Bronchial epithelial cell (primary cell): Measurements from ENCODE around the gene PDGFC. TPM values are rescaled to one million over a fixed set of nuclear protein-coding genes. Genes with fewer than 3 reads are reported as not detected.

Experiments
- DNase-seq: peaks from one replicate; pipeline ENCODE4 v3.0.0-alpha.2; 2010; ENCODE audit warnings: low read depth
- FAIRE-seq: peaks from 2 replicates; lab custom pipeline; 2011; peaks lifted over from hg19 to GRCh38; lab: Jason Lieb, UNC
- H3K27me3 ChIP-seq: 2 replicates; pipeline ENCODE4 v1.5.1; 2011; ENCODE audit warnings: low read length; ENCODE audit not compliant: control insufficient read depth, insufficient read depth
- H3K36me3 ChIP-seq: 2 replicates; pipeline ENCODE4 v1.5.1; 2011; ENCODE audit warnings: low read length; ENCODE audit not compliant: control insufficient read depth, insufficient read depth
- H3K4me3 ChIP-seq: 2 replicates; pipeline ENCODE4 v1.5.1; 2011; ENCODE audit warnings: mild to moderate bottlenecking, low read depth, low read length, control low read depth
- total RNA-seq: library from RNA; depleted of rRNA; stranded (reverse); fragments of >200 nt; gene quantifications from 2 replicates; pipeline ENCODE4 v1.2.1, GENCODE V29; 2014
- TF ChIP-seq, protein P1 (sequence below): IDR thresholded peaks from 2 replicates; pipeline ENCODE4 v1.5.1; 2011; ENCODE audit warnings: mild to moderate bottlenecking, moderate library complexity, low read length, control low read depth, inconsistent platforms; ENCODE audit not compliant: insufficient read depth, severe bottlenecking

The PDGFC gene
- total RNA-seq, 1 donor from 2014 or later, result 38.7 TPM

DNA sequence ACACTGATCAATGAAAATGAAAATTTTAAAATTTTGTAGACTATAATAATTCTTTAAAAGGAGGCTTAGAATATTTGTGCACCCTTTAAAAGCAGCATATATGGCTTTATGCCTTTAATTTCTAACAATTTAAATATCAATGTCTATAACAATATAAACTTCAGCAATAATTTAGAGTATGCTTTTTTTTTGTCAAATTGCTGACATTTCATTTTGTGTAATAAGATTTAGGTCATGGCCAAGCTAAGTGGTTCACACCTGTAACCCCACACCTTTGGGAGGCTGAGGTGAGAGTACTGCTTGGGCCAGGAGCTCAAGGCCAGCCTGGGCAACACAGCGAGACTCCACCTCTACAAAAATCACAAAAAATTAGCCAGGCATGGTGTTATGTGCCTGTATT lies 86.2 kb downstream of the PDGFC start:
- Histone ChIP-seq H3K27me3 (no peaks in the 10 kb centered on the region), H3K4me3 (no peak overlapping the region), H3K36me3 (no peaks in the 10 kb centered on the region)
- FAIRE-seq (no peak), DNase-seq (no peak)
- TF ChIP-seq, protein P1, sequence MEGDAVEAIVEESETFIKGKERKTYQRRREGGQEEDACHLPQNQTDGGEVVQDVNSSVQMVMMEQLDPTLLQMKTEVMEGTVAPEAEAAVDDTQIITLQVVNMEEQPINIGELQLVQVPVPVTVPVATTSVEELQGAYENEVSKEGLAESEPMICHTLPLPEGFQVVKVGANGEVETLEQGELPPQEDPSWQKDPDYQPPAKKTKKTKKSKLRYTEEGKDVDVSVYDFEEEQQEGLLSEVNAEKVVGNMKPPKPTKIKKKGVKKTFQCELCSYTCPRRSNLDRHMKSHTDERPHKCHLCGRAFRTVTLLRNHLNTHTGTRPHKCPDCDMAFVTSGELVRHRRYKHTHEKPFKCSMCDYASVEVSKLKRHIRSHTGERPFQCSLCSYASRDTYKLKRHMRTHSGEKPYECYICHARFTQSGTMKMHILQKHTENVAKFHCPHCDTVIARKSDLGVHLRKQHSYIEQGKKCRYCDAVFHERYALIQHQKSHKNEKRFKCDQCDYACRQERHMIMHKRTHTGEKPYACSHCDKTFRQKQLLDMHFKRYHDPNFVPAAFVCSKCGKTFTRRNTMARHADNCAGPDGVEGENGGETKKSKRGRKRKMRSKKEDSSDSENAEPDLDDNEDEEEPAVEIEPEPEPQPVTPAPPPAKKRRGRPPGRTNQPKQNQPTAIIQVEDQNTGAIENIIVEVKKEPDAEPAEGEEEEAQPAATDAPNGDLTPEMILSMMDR, result no peak

DNA sequence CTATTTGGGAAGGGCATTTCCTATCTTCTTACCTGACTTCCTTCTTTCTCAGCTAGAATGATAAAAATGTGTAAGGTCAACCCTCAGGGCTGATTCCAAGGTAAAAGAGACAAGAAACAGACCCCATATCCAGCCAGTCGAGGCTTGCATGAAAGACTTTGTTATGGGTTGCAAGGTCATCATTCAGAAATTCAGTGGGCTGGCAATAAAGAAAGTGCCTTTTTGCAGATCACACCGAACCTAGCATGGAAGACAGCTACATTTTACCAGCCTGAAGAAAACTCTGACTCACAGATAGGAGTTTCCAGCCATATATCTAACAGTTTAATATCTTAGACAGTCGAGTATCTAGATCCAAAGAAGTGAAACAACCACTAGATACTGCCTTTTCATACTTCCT lies 87.4 kb downstream of the PDGFC start:
- Histone ChIP-seq H3K27me3 (no peaks in the 10 kb centered on the region), H3K36me3 (no peaks in the 10 kb centered on the region), H3K4me3 (no peak overlapping the region)
- DNase-seq (peak; percentile 36), FAIRE-seq (no peak)
- TF ChIP-seq, protein P1, result no peak

DNA sequence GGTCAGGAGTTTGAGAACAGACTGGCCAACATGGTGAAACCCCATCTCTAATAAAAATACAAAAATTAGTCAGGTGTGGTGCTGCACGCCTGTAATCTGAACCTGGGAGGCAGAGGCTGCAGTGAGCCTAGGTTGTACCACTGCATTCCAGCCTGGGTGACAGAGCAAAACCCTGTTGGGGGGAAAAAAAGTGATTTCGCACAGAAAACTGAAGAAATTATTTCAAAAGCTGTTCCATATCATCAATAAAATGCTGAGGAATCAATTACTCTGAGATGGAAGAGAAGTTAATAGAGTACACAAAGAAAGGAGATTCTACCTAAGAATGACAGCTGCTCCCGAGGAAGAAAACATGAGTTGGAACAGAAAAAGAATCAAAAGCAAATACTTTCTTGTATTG lies 95.9 kb downstream of the PDGFC start:
- H3K36me3 ChIP-seq, result no peaks in the 10 kb centered on the region

DNA sequence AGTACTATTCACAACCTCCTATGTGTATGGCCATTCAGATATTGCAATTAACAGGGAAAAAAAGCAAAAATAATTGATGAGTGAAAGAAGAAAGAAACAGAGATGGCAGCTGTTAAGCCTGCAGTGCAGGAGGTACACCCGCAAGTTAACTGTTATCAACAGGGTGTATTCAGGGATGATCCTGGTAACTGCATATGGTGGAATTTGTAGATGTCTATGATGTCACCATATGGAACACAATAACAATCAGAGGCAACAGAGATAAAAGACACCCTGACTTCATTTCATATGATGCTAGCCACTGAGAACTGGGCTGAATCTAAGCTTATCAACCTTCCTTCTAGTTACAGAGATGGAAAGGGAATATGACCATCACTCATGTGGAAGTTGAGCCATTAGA lies 96.5 kb downstream of the PDGFC start:
- DNase-seq (no peak), FAIRE-seq (no peak)
- no peaks in the 10 kb centered on the region for H3K27me3 ChIP-seq
- no peak overlapping the region for H3K4me3 ChIP-seq
- TF ChIP-seq, protein P1, result no peak
- H3K36me3 ChIP-seq, result no peaks in the 10 kb centered on the region

More for the DNA sequence above, 95.9 kb downstream of the PDGFC start:
- TF ChIP-seq, protein P1, result no peak
- no peaks in the 10 kb centered on the region for H3K27me3 ChIP-seq
- FAIRE-seq, result no peak
- DNase-seq, result no peak
- no peak overlapping the region for H3K4me3 ChIP-seq

DNA sequence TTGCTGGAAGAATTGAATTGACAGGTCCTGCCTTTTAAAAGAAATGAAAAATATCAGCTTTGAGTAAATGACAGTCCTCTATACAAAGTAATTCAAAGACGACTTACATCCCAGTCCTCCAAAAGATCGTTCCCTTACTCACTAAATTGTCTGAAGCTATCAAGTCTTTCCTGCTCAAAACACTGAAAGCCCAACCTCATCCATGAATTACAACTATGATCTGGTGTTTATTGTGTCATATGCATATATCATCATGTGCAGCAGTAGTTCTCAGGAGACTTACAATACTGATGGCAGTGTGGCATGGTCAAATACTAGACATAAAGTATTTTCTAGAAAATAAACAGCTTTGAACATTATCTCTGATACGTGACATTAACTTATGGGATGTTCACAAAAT lies 97.8 kb downstream of the PDGFC start:
- Histone ChIP-seq H3K4me3 (no peak overlapping the region), H3K36me3 (no peaks in the 10 kb centered on the region), H3K27me3 (no peaks in the 10 kb centered on the region)
- no peak for FAIRE-seq
- TF ChIP-seq, protein P1, result no peak
- DNase-seq, result no peak

DNA sequence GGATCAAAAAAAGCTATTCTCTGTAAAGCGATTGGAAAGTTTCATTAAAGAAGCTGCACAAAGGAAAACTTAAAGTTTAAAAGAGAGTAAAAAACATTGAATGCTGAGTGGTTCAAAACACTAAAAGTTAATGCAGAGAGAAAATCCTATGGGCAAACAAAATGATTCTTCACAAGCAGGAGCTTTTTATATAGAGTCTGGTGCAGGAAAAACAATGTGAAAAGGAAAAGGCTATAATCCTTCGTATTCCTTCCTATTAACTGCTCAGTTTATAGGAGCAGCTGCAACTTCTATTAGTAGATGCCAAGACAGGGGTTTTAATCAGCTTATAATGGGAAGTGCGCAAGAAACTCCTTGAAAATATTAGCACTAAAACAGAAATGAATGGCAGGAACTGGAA lies 100.7 kb downstream of the PDGFC start:
- FAIRE-seq (no peak), DNase-seq (no peak)
- TF ChIP-seq, protein P1, result no peak
- no peaks in the 10 kb centered on the region for H3K36me3 ChIP-seq
- no peak overlapping the region for H3K4me3 ChIP-seq
- H3K27me3 ChIP-seq, result no peaks in the 10 kb centered on the region
